NCI-H2029 treated with DMSO at 0.1 percent for 48 hours (cell line): ENCODE measurements around the gene CACNA1C.

Source experiments
- DNase-seq: peaks from one replicate; lab custom pipeline; 2025; lab: John Stamatoyannopoulos, UW

CACNA1C gene

GRCh38 chr12:2171672-2172426, 119.1 kb downstream of the CACNA1C start:
- no peak for DNase-seq

GRCh38 chr12:2172491-2173214, 119.9 kb downstream of the CACNA1C start:
- no peak for DNase-seq

- no peak for DNase-seq
Observed at GRCh38 chr12:2173971-2174370, 121.2 kb downstream of the CACNA1C start.

GRCh38 chr12:2177003-2177402, 124.2 kb downstream of the CACNA1C start:
- DNase-seq = no peak

GRCh38 chr12:2177751-2178150, 125.0 kb downstream of the CACNA1C start:
- no peak for DNase-seq

- no peak for DNase-seq
Observed at GRCh38 chr12:2179058-2179457, 126.3 kb downstream of the CACNA1C start.

GRCh38 chr12:2179953-2180736, 127.4 kb downstream of the CACNA1C start:
- DNase-seq = no peak

GRCh38 chr12:2180737-2181082, 127.9 kb downstream of the CACNA1C start:
- no peak for DNase-seq

- DNase-seq = no peak
Observed at GRCh38 chr12:2183556-2184541, 131.1 kb downstream of the CACNA1C start.

- DNase-seq = no peak
Observed at GRCh38 chr12:2185751-2186341, 133.1 kb downstream of the CACNA1C start.

- no peak for DNase-seq
Observed at GRCh38 chr12:2187195-2187945, 134.6 kb downstream of the CACNA1C start.

GRCh38 chr12:2190085-2190484, 137.3 kb downstream of the CACNA1C start:
- DNase-seq = no peak

- no peak for DNase-seq
Observed at GRCh38 chr12:2190896-2191533, 138.2 kb downstream of the CACNA1C start.

GRCh38 chr12:2191534-2192153, 138.9 kb downstream of the CACNA1C start:
- DNase-seq = no peak

- DNase-seq = no peak
Observed at GRCh38 chr12:2192231-2192630, 139.4 kb downstream of the CACNA1C start.

GRCh38 chr12:2194060-2194459, 141.3 kb downstream of the CACNA1C start:
- peak; percentile 0 for DNase-seq

- no peak for DNase-seq
Observed at GRCh38 chr12:2194571-2194970, 141.8 kb downstream of the CACNA1C start.

- DNase-seq = no peak
Observed at GRCh38 chr12:2195085-2195484, 142.3 kb downstream of the CACNA1C start.

GRCh38 chr12:2198005-2198501, 145.3 kb downstream of the CACNA1C start:
- DNase-seq = no peak
